Stimulated activated CD4-positive, alpha-beta T cell treated with anti-CD3 and anti-CD28 coated beads, Interleukin-12 subunit alpha, Interleukin-12 subunit beta, amount 100 ng/mL, for 48 hours (primary cell): ENCODE results near the gene ATP12A.

Source experiments
- DNase-seq, 3 donors: peaks; one replicate each; pipeline ENCODE4 v3.0.0-alpha.2; 2020; ENCODE audit warnings: low read depth in 2 of 3, low spot score in 1 of 3

ATP12A gene

DNA sequence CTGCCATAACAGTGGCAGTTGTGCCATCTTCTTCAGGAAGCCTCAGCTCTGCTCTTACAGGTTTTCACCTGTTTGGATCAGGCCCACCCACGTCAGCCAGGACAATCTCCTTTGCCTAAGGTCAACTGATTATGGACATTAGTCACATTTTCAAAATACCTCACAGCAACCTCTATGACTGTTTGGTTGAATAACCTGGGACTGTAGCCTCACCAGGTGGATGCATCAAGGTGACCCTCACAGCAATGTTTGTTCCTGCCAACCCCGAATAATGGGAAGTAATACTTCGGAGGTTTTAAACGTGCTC lies 17.2 kb upstream of the ATP12A start:
- no peak for DNase-seq

DNA sequence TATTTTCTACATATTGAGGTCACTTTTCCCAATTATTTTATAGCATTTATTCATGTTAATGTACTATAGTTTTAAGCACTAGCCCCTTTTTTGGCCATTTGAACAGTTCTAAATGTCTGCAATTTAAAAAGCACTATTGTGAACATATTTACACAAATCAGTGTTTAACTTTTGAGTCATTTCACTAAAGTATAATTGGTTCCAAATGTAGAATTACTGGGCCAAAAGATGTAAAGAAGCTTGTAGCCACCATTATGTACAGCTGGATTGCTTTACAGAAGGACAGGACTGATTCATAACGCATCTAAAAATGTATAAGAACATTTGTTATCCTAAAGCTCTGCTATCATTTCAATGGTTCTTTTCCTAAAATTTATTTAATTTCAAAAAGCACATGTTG lies 16.6 kb upstream of the ATP12A start:
- no peak for DNase-seq

DNA sequence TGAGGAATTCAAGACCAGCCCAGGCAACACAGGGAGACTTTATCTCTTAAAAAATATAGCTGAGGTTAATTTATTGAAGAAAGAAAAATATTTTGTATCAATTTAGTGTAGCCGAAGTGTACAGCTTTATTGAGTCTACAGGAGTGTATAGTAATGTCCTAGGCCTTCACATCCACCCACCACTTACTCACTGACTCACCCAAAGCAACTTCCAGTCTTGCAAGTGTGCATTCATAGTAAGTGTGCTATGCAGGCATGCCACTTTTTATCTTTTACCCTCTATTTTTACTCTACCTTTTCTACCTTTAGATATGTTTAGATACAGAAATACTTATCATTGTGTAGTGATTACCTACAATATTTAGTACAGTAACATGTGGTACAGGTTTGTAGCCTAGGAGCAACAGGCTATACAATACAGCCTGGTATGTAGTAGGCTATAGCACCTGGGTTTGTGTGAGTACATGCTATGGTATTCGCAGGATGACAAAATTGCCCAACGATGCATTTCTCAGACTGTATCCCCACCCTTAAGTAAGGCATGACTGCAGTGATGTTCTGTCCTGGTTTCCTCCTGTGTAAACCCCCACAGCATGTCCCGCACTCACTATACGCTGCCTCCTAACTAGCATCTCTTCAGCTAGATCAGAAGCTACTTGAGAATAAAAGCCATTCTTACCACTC lies 15.3 kb upstream of the ATP12A start:
- no peak for DNase-seq

DNA sequence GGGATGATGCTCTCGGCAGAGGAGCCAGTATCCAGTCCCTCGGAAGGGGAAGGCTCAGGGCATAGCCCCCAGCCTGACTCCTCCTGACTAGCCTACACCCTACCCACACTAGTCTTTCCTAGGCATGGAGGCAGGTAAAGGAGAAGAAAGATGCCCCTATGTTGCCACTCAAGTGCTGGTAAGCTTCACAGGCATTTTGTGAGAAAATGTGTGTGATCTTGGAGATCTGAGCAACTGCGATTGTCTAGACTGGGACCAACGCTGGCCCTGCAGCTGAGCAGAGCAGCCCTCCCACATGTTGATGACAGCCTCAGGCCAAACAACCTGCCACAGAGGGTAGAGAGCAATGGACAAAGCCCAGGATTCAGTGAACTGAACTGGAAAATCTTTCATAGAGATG lies 11.7 kb upstream of the ATP12A start:
- DNase-seq, result no peak

DNA sequence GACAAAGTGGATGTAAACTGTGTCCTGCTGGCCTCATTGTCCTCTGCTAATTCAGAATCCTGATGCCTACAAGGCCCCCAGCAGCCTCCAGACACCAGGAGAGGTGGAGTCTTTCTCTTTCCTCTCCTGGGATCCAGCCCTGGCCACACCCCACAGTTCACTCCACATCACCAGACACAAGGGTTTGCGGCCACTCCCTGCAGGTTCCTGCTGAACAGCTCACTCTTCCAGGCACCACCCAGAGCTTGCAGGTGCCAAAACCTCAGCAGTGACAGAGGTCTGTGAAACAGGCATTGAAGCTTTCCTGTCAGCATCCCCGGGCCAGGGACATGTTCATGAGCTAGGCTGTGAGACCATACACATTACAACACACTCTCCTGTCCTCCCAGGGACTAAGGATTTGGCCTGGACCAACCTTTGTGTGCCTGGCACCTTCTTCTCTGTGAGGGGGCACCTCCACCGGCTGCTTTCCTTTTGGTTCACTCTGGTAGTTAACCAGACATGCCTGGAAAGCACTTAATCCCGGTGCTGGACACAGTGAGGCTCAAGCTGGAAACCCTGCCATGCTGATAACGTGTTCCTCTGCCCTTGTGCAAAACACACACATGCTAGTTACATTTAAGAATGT lies 11.1 kb upstream of the ATP12A start:
- no peak for DNase-seq

DNA sequence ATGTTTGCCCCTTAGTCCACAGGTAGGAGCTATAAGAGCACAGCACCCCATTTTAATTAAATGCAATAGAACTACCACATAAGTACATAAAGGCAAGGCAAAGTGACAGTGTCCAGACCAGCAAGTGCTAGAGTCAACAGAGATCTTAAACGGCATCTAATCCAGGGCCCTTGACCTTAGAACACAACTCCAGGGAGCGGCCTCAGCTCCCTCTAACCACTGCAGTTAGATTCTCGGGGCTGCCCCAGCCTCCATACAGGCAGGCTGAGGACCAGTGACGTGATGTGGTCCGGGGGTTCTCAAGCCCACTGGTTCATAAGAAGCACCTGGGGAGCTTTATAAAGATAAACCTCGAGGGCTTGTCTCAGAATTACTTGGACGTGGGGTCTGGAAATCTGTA lies 10.0 kb upstream of the ATP12A start:
- DNase-seq, result no peak

DNA sequence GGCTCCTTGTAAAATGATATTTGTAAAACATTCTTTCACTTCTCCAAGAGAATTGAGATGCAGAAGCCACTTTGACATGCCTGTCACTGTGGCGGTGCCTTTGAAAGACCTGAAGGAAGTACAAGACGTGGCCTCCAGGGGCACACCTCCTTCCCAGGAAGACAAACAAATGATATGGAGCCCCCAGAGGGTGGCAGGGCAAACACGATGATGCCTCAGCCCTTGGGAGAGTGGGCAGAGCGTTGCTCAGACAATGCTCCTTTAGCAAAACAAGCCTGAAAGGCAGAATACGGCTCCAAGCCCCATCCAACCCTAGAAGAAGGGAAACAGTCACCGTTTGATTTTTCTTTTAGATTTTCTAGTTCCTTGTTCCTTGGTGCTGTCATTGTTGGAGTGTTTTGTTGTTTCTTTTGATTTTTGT lies 9.2 kb upstream of the ATP12A start:
- DNase-seq, result no peak

DNA sequence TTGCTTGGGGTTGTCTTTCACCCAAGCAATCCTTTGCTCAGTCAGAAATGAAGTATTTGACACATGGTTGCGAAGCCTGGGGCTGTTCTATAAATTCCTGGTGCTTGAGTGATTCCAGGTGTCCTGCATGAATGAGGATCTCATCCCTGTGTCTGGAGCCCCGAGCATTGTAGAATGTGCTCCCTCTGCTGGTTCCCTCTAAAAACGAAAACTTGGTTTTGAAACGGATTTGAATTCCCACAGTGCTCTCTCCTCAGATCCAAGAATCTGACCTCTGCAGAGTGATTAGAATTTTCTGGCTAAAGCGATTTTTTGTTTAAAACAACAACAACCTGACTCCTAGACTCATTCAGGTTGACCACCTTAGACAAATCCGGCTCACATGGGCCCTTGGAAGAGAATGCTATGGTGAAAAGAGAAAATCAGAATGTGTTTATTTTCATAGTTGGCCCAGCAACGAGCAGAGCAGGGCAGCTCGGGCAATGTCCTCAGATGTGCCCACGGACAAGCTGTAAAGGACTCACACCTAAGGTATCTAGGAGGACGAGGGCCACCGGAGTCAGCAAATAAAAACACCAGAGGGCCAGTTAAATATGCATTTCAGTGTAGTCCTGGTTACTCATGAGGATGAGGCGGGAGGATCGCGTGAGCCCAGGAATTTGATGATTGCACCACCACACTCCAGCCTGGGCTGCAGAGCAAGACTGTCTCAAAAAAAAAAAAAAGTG lies 8.7 kb upstream of the ATP12A start:
- DNase-seq, result peak in 1 of 3 donors; percentile 8

DNA sequence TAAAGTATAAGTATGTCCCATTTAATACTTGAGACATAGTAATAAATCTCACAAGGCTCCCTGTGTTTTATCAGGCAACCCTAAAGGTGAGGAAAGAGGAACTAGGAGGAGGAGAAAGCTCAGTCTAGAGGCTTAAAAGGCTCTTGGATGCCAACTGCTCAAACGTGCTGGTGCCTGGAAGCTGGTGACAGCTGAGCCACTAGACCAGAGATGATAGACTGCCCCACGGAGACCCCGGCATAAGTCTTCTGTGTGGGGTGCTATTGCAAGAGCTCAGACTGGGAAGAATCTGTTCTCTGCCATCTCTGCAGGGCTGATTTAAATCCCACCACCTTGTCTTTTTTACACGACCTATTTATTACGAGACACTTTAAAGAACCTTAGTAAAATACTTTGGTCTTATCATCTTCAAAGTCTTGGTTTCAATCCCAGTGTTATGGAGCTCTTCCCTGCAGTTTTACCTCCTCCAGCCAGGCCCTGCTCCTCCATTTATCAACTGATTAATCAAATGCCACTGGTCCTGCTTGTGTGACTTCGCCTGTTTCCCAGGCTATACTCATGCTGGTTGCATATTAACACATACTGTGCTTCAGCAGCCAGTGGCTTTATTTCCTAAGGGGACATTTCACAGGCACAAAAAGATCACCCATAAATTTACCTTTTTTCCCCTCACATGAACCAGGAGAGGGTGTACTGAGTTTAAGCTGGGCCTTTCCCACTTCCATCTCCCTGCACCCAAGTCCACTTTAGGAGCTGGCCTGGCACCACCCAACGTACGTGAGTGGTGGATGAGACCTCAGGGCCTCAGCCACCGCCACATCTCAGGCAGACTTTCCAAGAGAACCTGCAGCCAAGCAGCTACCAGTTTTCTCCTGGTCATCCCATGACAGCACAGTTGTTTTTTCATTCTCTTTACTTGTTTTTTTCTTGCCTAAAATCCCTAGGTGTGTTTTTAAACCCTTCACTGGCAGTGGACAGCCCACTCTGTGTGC lies 7.8 kb upstream of the ATP12A start:
- no peak for DNase-seq

DNA sequence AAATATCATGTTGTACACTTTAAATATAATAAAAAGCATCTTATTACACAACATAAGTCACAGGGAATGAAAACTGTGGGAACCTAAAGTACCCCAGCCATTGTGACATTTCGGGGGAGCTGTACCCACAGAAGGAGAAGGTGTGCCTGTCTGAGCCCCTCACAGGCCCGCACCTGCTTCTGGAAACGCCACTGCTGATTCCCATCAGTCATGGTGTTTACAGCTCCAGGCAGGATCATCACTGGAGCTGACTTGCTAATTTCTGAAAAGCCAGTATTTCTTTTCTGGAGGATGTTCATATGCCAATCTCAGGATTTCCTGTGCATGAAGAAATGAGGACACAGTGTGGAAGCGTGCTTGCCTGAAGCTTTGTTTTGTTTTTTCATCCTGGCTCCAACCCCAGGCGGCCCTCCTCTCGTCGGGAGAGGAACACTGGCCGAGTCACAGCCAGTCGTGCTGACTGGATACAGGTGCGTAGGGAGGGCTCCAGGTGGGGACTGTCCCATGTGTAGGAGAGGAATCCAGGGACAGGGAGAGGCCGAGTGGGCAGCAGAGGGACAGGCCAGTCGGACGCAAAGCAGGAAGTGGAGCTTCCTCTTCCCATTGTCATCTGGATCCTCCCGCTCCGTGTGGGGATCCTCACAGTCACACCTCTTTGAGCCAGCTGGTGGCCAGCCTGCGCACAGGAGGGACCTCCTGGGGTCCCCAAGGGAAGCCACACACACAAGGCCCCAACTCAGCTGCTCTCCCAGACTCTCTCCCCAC lies 4.2 kb upstream of the ATP12A start:
- DNase-seq, result no peak

DNA sequence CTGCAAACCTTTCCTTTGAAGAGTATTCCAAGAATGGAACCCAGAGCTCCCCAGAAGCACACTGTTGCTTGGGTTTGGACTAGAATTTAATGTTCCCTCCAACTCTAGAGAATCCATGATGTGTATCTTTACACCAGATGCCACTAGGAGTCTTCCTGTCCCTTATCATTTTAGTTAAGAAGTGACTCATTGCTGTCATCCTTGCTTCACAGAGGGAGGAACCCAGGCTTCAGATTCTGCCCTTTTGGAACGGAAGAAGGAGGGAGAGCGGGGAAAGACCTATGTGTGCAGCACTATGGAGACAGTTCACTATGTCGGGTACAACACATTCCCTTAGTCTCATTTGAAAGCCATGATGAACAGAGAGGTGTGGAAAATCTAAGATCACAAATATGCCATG lies 2.1 kb upstream of the ATP12A start:
- DNase-seq, result no peak

DNA sequence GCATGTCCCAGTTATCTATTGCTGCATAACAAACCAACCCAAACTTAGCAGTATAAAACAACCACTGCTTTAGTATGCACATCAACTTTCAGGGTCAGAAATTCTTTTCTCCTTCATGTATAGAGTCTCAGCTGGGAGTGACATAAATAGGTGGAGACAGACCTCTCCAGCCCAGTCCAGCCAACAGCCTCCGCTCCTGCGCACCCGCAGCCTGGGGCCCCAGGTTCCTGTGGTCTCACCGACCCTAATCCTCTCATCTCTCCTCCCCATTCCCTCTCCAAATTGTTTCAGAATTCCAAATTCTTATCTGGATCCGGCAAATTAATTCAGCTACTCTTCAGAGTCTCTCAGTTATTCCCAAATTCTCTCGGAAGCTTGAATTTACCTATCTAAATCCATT lies 522 bp upstream of the ATP12A start:
- no peak for DNase-seq

DNA sequence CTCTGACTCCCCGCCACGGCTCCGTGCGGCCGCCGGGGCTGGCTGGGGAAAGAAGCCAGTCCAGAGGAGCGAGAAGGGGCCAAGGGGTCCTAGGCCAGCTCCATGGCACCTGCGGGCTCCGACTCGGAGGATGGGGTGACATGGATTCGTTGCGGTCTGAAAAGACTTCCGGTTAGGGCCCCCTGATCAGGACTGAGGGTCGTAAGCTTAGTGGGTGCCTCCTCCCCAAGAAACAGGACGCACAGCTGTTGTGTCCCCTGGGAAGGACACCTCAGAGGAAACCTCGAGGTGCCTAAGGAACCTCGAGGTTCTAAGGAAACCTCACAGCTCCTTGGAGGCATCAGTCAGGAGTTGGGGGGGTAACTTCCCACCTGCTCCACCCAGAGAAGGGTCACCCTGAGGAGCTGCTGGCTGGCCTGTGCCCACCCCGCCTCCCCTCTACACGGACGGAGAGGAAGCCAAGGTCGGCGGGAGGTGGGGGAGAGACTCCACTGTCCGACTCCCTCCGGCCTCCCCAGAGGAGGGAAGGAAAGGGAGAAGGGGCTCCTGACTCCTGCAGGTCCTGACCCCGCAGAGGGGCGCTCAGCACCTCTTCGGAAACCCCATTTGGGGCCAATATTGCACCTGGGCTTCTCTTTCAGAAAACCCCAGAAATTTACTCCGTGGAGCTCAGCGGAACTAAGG lies 855 bp downstream of the ATP12A start:
- DNase-seq, result no peak

DNA sequence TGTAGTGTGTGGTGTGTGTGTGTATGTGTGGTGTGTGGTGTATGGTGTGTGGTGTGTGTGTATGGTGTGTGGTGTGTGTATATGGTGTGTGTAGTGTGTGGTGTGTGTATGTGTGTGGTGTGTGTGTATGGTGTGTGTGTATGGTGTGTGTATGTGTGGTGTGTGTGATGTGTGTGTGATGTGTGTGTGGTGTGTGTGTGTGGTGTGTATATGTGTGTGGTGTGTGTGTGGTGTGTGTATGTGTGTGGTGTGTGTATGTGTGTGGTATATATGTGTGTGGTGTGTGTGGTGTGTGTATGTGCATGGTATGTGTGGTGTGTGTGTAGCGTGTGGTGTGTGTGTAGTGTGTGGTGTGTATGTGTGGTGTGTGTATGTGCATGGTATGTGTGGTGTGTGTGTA lies 1.7 kb downstream of the ATP12A start:
- DNase-seq, result no peak

DNA sequence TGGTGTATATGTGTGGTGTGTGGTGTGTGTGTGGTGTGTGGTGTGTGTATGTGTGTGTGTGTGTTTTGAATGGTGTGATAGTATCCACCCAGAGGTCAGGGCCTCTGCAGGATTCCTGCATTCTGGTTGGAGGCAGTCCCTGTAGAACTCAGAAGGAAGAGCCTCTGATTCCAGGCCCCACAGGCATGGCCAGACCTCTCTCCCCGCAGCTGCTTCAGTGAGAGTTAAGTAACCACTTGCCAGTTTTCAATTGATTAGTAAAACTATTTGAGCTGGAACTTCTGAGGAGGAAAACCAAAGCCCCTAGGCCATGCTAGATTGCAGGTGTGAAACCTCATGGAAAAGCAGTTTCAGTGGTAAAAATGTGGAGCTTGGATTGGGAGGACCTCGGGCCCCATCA lies 2.1 kb downstream of the ATP12A start:
- no peak for DNase-seq

DNA sequence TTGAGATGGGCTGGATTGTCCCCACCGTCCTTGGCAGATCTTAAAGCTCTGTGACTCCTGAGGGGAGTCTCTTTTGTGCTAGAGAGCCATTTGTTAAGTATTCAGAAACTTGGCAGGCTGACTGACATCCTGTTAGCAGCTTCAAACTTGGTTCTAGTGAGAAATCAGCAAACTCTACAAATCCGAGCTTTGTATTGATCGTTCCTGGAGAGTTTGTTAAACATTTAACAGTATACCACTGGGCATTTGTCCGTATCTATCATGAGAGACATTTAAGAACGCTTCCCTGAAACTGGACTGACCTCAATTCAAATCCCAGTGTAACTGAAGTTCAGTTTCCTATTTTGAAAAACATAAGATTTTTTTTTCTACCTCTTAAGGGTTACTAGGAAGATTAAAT lies 3.1 kb downstream of the ATP12A start:
- no peak for DNase-seq

DNA sequence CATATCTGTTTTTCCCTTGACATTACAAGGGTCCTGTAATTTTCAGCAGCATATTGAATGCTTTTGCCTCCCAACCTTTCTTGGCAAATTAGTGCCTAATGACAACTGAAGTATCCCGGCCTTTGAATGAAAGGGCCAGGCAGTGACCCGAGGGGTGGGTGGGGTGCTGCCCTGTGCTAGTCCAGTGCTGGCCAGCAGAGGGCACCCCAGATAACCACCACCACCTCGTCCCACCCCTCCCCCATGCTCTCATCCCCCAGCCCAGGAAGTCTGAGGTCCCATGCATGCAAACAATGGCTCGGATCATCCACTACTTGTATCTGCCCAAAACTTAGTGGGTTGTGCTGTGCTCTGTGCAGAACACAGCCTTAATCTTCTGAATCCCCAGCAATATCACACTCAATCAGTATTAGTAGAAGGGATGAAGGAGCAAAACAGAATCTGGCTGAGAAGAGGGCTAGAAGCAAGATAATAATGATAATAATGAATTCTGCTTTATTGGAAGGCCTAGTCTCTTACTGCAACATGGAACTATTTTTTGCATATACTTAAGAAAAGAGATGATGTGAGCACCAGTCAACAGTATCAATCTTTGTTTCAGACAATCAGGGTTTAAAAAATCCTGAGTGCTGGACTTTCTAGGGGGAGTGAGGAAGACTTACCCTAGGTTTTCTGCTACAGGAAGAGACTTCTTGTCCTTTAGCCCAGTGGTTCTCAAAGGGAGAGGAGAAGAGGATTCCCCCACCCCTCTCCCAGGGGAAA lies 3.8 kb downstream of the ATP12A start:
- DNase-seq, result peak; percentile 39 to 69 (median 64)

DNA sequence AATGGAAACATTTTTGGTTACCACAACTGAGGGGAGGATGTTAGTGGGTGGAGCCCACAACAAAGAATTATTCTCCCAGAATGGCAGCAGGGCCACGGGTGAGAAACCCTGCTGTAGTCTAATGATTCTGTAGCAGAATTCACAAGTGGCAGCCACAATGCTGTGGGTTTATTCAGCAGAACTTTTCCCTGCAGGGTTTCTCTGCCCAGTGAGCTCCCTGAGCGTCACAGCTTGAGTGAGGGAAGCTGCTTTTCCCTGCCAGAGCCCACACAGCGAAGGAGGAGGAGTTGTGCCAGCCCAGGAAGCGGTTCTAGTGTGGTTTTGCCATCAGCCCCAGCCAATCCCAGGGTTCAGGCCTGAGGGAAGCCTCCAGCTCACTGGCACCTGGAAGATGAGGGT lies 4.4 kb downstream of the ATP12A start:
- DNase-seq, result peak; percentile 15 to 34 (median 16)

DNA sequence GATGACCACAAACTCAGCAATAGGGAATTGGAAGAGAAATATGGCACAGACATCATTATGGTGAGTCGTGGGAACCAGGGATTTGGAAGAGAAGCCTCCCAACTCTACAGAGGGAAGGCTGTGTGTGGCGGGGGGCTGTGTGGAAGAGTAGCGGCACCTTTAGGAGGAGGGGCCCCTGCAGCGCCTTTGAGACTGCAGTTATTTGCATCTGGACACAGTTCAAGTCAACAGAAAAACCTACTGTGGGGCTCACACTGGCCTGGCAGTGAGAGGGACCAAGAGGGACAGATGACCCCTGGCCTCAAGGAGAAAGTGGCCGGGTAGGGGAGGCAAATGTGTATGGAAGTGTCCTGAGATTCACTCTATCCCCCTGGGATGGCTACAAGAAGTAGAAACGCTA lies 5.1 kb downstream of the ATP12A start:
- no peak for DNase-seq
